IgD-negative memory B cell (primary cell): ENCODE data around the gene ZCCHC13. TPM values are rescaled to one million over a fixed set of nuclear protein-coding genes. Genes with fewer than 3 reads are reported as not detected.
"Not testable (repeated sequence)": the region's sequence is repeated elsewhere in the genome, so short reads cannot be mapped to it uniquely, and the experiment has no call there.

Experiments used
- H3K27ac Mint-ChIP-seq, 3 donors: one replicate each; pipeline ENCODE4 v1.8.0; 2020 to 2022; ENCODE audit warnings: mild to moderate bottlenecking in 3 of 3, mixed read lengths in 3 of 3, moderate library complexity in 1 of 3
- H3K27me3 Mint-ChIP-seq: one replicate; pipeline ENCODE4 v1.8.0; 2021; ENCODE audit warnings: mixed read lengths
- H3K36me3 Mint-ChIP-seq: one replicate; pipeline ENCODE4 v1.8.0; 2020; ENCODE audit warnings: mild to moderate bottlenecking, mixed read lengths
- H3K4me1 Mint-ChIP-seq, 3 donors: one replicate each; pipeline ENCODE4 v1.8.0; 2020 to 2022; ENCODE audit warnings: mixed read lengths in 3 of 3, mild to moderate bottlenecking in 1 of 3
- H3K4me3 Mint-ChIP-seq, 4 donors: one replicate each; pipeline ENCODE4 v1.8.0; 2020 to 2022; ENCODE audit warnings: mild to moderate bottlenecking in 4 of 4, mixed read lengths in 4 of 4, moderate library complexity in 3 of 4
- H3K9me3 Mint-ChIP-seq, 3 donors: one replicate each; pipeline ENCODE4 v1.8.0; 2020 to 2021; ENCODE audit warnings: mixed read lengths in 3 of 3, mild to moderate bottlenecking in 1 of 3
- polyA plus RNA-seq: library from polyadenylated mRNA; unstranded; fragments of 300-500 nt; fragmentation: Illumina TruSeq; gene quantifications from one replicate; pipeline ENCODE4 v1.2.3, GENCODE V29; 2021

ZCCHC13 gene
- polyA plus RNA-seq, 1 donor from 2014 or later: not detected

GRCh38 chrX:74292808-74293123 lies 11.2 kb upstream of the ZCCHC13 start:
- peak overlapping the region; percentile 87 to 99 (median 91) for H3K4me3 Mint-ChIP-seq
- H3K27me3 Mint-ChIP-seq: no peaks in the 10 kb centered on the region
- H3K9me3 Mint-ChIP-seq: no peaks in the 10 kb centered on the region
- H3K36me3 Mint-ChIP-seq: no peaks in the 10 kb centered on the region
- H3K27ac Mint-ChIP-seq: peak overlapping the region; percentile 89 to 97 (median 90)
- peaks cover 7 to 9% (median 8%) of the 10 kb centered on the region in 3 donors for H3K4me1 Mint-ChIP-seq

- Mint-ChIP-seq H3K27me3 (no peaks in the 10 kb centered on the region), H3K27ac (peak overlapping the region; percentile 65 to 90 (median 78)), H3K4me1 (peaks cover 4 to 9% (median 7%) of the 10 kb centered on the region in 3 donors)
Measured at GRCh38 chrX:74293343-74293946, 10.5 kb upstream of the ZCCHC13 start.

GRCh38 chrX:74295101-74295500 lies 8.9 kb upstream of the ZCCHC13 start:
- Mint-ChIP-seq H3K27me3 (peaks cover 2% of the 10 kb centered on the region), H3K4me3 (no peak overlapping the region), H3K27ac (peak overlapping the region in 1 of 3 donors; percentile 31), H3K4me1 (peaks cover 4 to 7% (median 5%) of the 10 kb centered on the region in 3 donors), H3K9me3 (no peaks in the 10 kb centered on the region), H3K36me3 (no peaks in the 10 kb centered on the region)

More at GRCh38 chrX:74293343-74293946, 10.5 kb upstream of the ZCCHC13 start:
- no peaks in the 10 kb centered on the region for H3K9me3 Mint-ChIP-seq
- no peaks in the 10 kb centered on the region for H3K36me3 Mint-ChIP-seq
- H3K4me3 Mint-ChIP-seq: peak overlapping the region; percentile 87 to 99 (median 91)

GRCh38 chrX:74297766-74298165 lies 6.2 kb upstream of the ZCCHC13 start:
- H3K27ac Mint-ChIP-seq: no peak overlapping the region
- H3K4me3 Mint-ChIP-seq: no peak overlapping the region
- peaks cover 2% of the 10 kb centered on the region for H3K27me3 Mint-ChIP-seq
- H3K4me1 Mint-ChIP-seq: peaks cover 0 to 3% (median 0%) of the 10 kb centered on the region in 3 donors
- no peaks in the 10 kb centered on the region for H3K9me3 Mint-ChIP-seq
- no peaks in the 10 kb centered on the region for H3K36me3 Mint-ChIP-seq

GRCh38 chrX:74300869-74301268 lies 3.1 kb upstream of the ZCCHC13 start:
- no peaks in the 10 kb centered on the region for H3K9me3 Mint-ChIP-seq

GRCh38 chrX:74318672-74319071 lies 14.7 kb downstream of the ZCCHC13 start:
- Mint-ChIP-seq H3K27ac (no peak overlapping the region), H3K36me3 (no peaks in the 10 kb centered on the region), H3K9me3 (no peaks in the 10 kb centered on the region), H3K27me3 (no peaks in the 10 kb centered on the region), H3K4me3 (no peak overlapping the region), H3K4me1 (no peaks in the 10 kb centered on the region)

More at GRCh38 chrX:74300869-74301268, 3.1 kb upstream of the ZCCHC13 start:
- H3K27ac Mint-ChIP-seq: no peak overlapping the region
- no peak overlapping the region for H3K4me3 Mint-ChIP-seq
- H3K4me1 Mint-ChIP-seq: no peaks in the 10 kb centered on the region
- H3K36me3 Mint-ChIP-seq: no peaks in the 10 kb centered on the region
- peaks cover 2% of the 10 kb centered on the region for H3K27me3 Mint-ChIP-seq

GRCh38 chrX:74319321-74319720 lies 15.3 kb downstream of the ZCCHC13 start:
- H3K9me3 Mint-ChIP-seq, H3K27me3 Mint-ChIP-seq, H3K27ac Mint-ChIP-seq, H3K36me3 Mint-ChIP-seq, H3K4me3 Mint-ChIP-seq, H3K4me1 Mint-ChIP-seq: not testable (repeated sequence)

GRCh38 chrX:74321191-74321590 lies 17.2 kb downstream of the ZCCHC13 start:
- no peak overlapping the region for H3K27ac Mint-ChIP-seq
- H3K36me3 Mint-ChIP-seq: no peaks in the 10 kb centered on the region
- no peak overlapping the region for H3K4me3 Mint-ChIP-seq
- H3K27me3 Mint-ChIP-seq: no peaks in the 10 kb centered on the region
- H3K9me3 Mint-ChIP-seq: no peaks in the 10 kb centered on the region
- no peaks in the 10 kb centered on the region for H3K4me1 Mint-ChIP-seq

- no peaks in the 10 kb centered on the region for H3K36me3 Mint-ChIP-seq
- H3K4me1 Mint-ChIP-seq: no peaks in the 10 kb centered on the region
- no peaks in the 10 kb centered on the region for H3K9me3 Mint-ChIP-seq
- H3K27me3 Mint-ChIP-seq: peaks cover 6% of the 10 kb centered on the region
- no peak overlapping the region for H3K27ac Mint-ChIP-seq
- H3K4me3 Mint-ChIP-seq: no peak overlapping the region
Measured at GRCh38 chrX:74324131-74324530, 20.2 kb downstream of the ZCCHC13 start.

- Mint-ChIP-seq H3K9me3 (no peaks in the 10 kb centered on the region), H3K36me3 (no peaks in the 10 kb centered on the region), H3K4me1 (no peaks in the 10 kb centered on the region), H3K27me3 (peaks cover 6% of the 10 kb centered on the region), H3K4me3 (no peak overlapping the region), H3K27ac (no peak overlapping the region)
Measured at GRCh38 chrX:74325130-74326059, 21.4 kb downstream of the ZCCHC13 start.

- no peak overlapping the region for H3K27ac Mint-ChIP-seq
Measured at GRCh38 chrX:74338852-74339251, 34.9 kb downstream of the ZCCHC13 start.

GRCh38 chrX:74340051-74340450 lies 36.1 kb downstream of the ZCCHC13 start:
- H3K27ac Mint-ChIP-seq: no peak overlapping the region
- H3K4me1 Mint-ChIP-seq: peaks cover 4 to 7% (median 5%) of the 10 kb centered on the region in 3 donors
- peaks cover 0 to 2% (median 2%) of the 10 kb centered on the region in 3 donors for H3K9me3 Mint-ChIP-seq
- no peaks in the 10 kb centered on the region for H3K36me3 Mint-ChIP-seq
- H3K4me3 Mint-ChIP-seq: no peak overlapping the region
- H3K27me3 Mint-ChIP-seq: peaks cover 7% of the 10 kb centered on the region

More at GRCh38 chrX:74338852-74339251, 34.9 kb downstream of the ZCCHC13 start:
- no peaks in the 10 kb centered on the region for H3K36me3 Mint-ChIP-seq
- H3K9me3 Mint-ChIP-seq: peaks cover 0 to 2% (median 2%) of the 10 kb centered on the region in 3 donors
- H3K27me3 Mint-ChIP-seq: peaks cover 7% of the 10 kb centered on the region
- no peak overlapping the region for H3K4me3 Mint-ChIP-seq
- H3K4me1 Mint-ChIP-seq: peaks cover under 1 to 2% (median 2%) of the 10 kb centered on the region in 3 donors

- H3K36me3 Mint-ChIP-seq, H3K4me3 Mint-ChIP-seq, H3K4me1 Mint-ChIP-seq, H3K27ac Mint-ChIP-seq, H3K9me3 Mint-ChIP-seq, H3K27me3 Mint-ChIP-seq: not testable (repeated sequence)
Measured at GRCh38 chrX:74342211-74342610, 38.2 kb downstream of the ZCCHC13 start.

GRCh38 chrX:74343343-74344279 lies 39.6 kb downstream of the ZCCHC13 start:
- Mint-ChIP-seq H3K27ac (no peak overlapping the region), H3K4me3 (no peak overlapping the region), H3K4me1 (peaks cover 4 to 7% (median 5%) of the 10 kb centered on the region in 3 donors), H3K9me3 (peaks cover 0 to 2% (median 0%) of the 10 kb centered on the region in 3 donors), H3K27me3 (peaks cover 7% of the 10 kb centered on the region), H3K36me3 (no peaks in the 10 kb centered on the region)

GRCh38 chrX:74344280-74344622 lies 40.3 kb downstream of the ZCCHC13 start:
- peaks cover 0 to 2% (median 0%) of the 10 kb centered on the region in 3 donors for H3K9me3 Mint-ChIP-seq
- H3K27me3 Mint-ChIP-seq: peaks cover 7% of the 10 kb centered on the region
- no peak overlapping the region for H3K27ac Mint-ChIP-seq
- H3K36me3 Mint-ChIP-seq: no peaks in the 10 kb centered on the region
- no peak overlapping the region for H3K4me3 Mint-ChIP-seq
- H3K4me1 Mint-ChIP-seq: peaks cover 4 to 7% (median 5%) of the 10 kb centered on the region in 3 donors
